HG03095 (cell line): ENCODE data around the gene NR2C1.

Experiments used
- ATAC-seq: cut with Tn5 transposase; IDR thresholded peaks from one replicate; pipeline ENCODE4 v1.9.1; 2021; ENCODE audit warnings: moderate library complexity; ENCODE audit not compliant: unreplicated experiment

NR2C1 gene

GRCh38 chr12:95085612-95086011, 12.2 kb upstream of the NR2C1 start:
- no peak for ATAC-seq

GRCh38 chr12:95083938-95084337, 10.5 kb upstream of the NR2C1 start:
- ATAC-seq = no peak

DNA sequence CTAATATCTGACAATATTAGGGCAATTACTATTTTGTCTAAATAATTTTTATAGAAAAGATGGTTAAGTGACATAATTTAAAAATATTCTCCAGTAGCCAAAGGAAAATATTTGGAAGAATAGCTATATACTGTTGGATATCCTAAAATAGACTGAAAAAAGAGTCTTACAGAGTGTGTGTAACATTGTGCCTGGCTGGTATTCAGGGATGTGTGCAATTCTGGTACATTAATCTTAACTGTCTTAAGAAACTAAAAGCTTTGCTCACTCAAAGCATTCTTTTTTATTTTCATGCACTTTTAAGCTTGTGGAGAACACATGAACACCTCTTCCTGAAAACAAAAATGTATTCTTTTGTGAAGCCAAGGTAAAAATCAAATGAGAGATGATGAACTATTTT, 10.1 kb upstream of the NR2C1 start:
- no peak for ATAC-seq

- no peak for ATAC-seq
These were observed 3.9 kb upstream of the NR2C1 start for GRCh38 chr12:95077341-95077740.

- ATAC-seq = no peak
These were observed 1.3 kb upstream of the NR2C1 start for GRCh38 chr12:95074766-95075165.

DNA sequence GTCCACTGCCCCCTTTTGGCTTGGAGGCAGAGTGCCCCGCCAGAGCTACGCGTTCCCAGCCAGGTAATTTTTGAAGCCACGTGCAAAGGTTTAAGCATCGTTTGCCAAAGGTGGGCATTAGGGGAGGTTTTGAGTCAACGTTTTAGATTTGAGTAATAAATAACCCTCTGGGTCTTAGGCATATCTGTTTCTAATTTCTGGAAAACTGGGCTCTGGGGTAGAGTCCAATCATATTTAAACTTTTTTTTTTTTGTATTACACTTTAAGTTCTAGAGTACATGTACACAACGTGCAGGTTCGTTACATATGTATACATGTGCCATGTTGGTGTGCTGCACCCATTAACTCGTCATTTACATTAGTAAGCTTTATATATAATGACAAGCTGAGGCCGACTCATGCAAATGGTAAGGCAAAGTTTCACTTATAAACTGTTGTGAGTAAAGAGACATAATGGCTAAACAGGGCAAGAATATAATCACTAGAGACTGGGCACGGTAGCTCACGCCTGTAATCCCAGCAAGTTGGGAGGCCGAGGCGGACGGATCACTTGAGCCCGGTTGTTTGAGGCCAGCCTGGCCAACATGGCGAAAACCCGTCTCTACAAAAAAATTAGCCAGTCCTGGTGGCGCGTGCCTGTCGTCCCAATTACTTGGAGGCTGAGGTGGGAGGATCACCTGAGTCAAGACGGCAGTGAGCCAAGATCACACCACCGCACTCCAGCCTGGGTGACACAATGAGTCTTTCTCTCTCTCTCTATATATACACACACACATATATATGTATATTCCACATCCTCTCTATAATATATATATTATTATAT, 491 bp upstream of the NR2C1 start:
- ATAC-seq = no peak

DNA sequence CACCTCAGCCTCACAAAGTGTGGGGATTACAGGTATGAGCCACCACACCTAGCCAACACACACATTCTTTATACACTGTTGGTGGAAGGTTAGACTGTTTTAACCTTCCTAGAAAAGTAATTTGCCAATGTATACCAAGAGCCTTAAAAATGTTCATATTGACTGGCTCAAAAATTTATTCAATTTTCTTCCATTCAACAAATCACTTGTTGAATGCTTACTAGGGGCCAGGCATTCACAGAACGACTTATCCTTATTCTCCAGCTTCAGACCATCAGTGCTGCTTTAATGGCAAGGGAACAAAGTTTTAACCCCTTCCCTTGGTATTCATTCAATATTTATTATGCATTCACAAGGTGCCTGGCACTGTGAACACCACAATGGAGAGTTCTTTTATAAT, 3.0 kb downstream of the NR2C1 start:
- no peak for ATAC-seq

DNA sequence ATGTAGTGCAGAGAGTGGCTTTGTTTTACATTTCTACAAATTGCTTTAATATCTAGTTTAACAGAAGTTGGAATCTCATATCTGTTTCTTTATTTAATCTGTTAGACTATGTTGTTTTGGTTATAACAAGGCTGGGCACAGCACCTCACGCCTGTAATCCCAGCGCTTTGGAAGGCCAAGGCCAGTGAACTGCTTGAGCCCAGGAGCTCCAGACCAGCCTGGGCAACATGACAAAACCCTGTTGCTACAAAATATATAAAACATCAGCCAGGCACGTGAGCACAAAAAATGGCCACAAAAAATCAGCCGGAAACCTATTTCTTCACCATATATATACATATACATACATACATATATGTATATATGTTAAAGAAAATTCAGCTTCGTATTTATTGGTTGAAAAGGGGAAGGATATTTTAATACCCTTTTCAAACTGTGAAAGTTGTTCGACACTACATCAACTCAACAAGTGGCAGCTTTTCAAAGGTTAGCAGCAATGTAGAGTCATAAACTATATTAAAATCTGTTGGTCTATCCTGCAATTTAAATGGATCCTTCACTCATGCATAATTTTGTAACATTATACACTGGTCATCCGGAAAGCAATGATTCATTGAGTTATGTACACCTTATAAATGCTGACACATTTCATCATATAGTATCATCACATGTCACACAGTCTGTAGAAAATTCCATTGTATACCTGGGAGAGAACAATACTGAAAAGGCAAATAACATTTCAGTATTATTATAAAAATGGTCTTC, 7.1 kb downstream of the NR2C1 start:
- no peak for ATAC-seq

DNA sequence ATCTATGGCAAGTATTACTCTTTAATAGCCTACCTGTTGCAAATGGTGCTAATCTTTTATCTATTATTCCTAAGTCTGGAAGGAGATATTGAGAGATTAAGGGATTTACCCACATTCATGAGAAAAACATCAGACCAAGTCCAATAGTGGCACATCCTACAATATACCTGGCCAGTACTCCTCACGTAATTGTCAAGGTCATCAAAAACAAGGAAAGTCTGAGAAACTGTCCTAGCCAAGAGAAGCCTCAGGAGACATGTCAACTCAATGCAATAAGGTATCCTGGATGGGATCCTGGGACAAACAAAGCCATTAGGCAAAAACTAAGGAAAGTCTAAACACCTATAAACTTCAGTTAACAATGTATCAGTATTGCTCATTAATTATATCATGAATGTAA, 12.5 kb downstream of the NR2C1 start:
- ATAC-seq = no peak

DNA sequence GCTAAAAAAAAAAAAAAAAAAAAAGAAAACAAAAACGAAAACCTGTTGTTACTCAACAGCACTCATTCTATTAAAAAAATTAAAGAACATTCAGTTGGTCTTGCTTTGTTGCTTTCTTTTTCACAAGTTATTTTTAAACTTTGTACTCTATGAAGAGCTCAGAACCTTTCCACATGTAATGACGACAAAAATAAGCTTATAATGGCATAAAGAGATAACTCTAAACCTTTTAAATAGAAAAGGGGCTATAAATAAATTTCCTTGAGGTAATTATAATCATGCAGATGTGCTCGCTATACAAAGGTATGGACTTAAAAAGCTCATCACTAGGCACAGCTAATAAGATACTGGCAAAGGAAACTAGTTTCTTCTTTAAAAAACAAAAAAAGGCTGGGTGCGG, 13.4 kb downstream of the NR2C1 start:
- ATAC-seq = no peak

DNA sequence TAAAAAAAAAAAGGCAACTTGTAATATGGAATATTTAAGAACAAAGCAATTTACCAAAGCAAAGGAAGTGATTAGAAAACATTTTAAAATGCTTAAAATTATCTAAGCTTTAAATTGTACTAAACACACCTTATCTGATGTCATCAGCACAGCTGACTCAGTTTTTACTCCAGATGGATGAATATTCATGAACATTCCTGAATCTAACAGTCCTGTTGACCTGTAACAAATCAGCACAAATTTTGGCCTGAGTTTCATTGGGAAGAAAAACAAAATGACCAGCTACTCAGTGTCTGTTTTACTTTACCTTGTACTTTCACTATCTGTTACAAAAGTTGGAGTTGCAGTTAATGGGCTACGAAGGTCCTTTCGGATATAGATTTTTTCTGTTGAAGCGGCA, 16.0 kb downstream of the NR2C1 start:
- no peak for ATAC-seq

- no peak for ATAC-seq
These were observed 18.4 kb downstream of the NR2C1 start for GRCh38 chr12:95055057-95055456.

- no peak for ATAC-seq
These were observed 19.2 kb downstream of the NR2C1 start for GRCh38 chr12:95054206-95054605.

- no peak for ATAC-seq
These were observed 22.2 kb downstream of the NR2C1 start for GRCh38 chr12:95051241-95051640.

DNA sequence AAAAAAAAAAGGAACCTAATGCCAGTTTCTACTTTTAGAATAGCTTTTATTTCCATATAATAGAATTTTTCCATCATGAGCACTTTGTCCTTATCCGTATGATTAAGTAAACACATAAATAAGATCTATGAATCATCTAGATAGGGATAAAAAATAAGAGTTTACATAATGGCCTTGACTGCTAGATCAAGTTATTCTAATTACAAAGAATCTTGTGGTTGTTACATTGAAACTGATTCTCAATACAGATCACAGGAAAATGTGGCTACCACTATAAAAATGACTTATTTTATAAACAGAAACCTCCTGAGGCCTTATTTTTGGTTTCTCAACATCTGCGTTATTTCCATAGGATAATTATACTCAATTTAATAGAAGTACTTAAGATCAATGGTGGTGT, 35.5 kb downstream of the NR2C1 start:
- no peak for ATAC-seq

DNA sequence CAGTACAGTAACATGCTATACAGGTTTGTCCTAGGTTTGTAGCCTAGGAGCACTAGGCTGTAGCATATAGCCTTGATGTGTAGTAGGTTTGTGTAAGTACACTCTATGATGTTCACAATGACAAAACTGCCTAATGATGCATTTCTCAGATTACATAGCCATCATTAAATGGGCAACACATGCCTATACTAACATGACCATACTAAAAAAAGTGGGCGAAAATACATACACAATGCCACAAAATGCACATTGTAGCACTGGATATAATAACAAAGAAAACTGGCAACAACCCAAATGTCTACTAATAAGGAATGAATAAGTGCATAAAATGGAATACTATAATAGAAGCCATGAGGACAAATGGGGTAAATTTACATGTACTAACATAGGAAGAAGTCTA, 38.7 kb downstream of the NR2C1 start:
- ATAC-seq = no peak

GRCh38 chr12:95022477-95022876, 50.9 kb downstream of the NR2C1 start:
- no peak for ATAC-seq

DNA sequence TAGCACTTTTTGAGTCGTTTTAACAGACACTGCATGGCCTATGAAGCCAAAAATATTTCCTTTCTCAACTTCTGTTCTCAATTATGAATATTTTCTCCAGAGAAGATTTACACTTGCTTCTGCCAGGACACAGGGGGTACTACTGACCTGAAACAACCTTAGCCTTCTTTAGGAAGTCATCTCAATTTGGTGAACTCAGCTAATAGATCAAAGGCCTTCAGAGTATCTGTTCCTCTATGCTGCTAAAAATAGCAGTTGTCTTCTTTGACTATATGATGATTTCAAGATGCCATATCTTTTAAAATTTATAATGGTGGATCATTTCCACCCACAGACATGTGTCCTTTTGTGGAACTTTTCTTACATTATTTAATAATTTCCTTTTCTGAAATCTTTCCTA, 55.9 kb downstream of the NR2C1 start:
- no peak for ATAC-seq

DNA sequence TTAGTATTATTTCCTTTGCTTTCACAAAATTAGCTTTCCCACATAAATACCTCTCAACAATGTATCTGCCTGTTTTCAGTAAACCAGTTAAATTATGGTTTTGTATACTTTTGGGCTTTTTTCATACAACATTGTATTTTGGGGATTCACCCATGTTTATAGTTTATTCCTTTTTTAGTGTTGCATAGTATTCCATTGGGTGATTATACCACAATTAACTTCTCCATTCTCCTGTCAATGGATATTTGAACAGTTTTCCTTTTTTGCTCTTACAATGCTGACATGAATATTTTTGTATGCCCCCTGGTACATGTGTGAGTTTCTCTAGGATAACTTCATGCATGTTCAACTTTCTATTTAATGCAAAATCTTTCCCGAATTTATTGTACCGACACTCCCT, 57.3 kb downstream of the NR2C1 start:
- no peak for ATAC-seq

GRCh38 chr12:95014554-95014953, 58.9 kb downstream of the NR2C1 start:
- no peak for ATAC-seq

DNA sequence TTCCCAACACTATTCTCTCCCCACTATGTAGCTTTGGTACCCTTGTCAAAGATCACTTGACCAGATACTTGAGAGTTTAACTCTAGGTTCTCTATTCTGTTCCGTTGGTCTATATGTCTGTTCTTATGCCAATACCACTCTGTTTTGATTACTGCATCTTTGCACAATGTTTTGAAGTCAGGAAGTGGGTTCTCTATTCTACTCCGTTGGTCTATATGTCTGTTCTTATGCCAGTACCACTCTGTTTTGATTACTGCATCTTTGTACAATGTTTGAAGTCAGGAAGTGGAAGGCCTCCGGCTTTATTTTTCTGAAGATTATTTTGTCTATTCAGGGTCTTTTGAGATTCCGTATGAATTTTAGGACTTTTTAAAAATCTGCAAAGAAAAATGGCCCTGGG, 67.2 kb downstream of the NR2C1 start:
- no peak for ATAC-seq

DNA sequence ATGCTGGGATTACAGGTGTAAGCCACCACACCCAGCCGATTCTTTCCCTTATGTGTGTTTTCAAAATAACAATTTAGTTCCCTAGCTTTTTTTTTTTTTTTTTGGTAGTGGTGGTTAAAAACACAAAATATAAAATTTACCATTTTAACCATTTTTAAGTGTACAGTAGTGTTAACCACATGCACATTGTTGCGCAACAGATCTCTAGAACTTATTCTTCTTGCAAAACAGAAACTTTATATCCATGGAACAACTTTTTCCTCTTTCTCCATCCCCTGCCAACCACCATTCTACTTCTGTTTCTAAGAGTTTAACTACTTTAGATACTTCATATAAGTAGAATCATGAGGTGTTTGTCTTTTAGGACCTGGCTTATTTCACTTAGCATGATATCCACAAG, 68.8 kb downstream of the NR2C1 start:
- no peak for ATAC-seq

DNA sequence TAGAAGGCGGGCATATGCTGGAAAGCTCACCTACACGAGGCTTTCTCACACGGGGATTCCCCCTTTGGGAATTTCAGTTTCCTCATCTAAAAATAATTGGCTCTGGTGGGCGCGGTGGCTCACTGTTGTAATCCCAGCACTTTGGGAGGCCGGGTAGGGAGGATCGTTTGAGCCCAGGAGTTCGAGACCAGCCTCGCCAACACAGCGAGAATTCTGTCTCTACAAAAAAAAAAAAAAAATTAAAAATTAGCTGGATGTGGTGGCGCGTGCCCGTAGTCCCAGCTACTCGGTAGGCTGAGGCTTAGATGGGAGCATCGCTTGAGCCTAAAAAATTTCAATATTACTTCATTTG, 69.5 kb downstream of the NR2C1 start:
- no peak for ATAC-seq
